ENCODE data around the gene FBXL15.

FBXL15 gene

GRCh38 chr10:102420714-102421506 lies at the start of gene FBXL15:
TSS of gene FBXL15 (plus strand) at chr10:102420836. CDS start at chr10:102421130, 294 bp downstream.
- peak; percentile 94 for DNase-seq

- DNase-seq, result no peak
Measured at GRCh38 chr10:102371295-102371694, 49.3 kb upstream of the FBXL15 start.

GRCh38 chr10:102375250-102375649 lies 45.4 kb upstream of the FBXL15 start:
- DNase-seq, result no peak

- DNase-seq, result no peak
Measured at GRCh38 chr10:102375867-102376266, 44.8 kb upstream of the FBXL15 start.

GRCh38 chr10:102376901-102377300 lies 43.7 kb upstream of the FBXL15 start:
- no peak for DNase-seq

GRCh38 chr10:102379383-102379782 lies 41.3 kb upstream of the FBXL15 start:
- no peak for DNase-seq

- no peak for DNase-seq
Measured at GRCh38 chr10:102381983-102382382, 38.7 kb upstream of the FBXL15 start.

- DNase-seq, result no peak
Measured at GRCh38 chr10:102382871-102383270, 37.8 kb upstream of the FBXL15 start.

- DNase-seq, result no peak
Measured at GRCh38 chr10:102384053-102384452, 36.6 kb upstream of the FBXL15 start.

- DNase-seq, result no peak
Measured at GRCh38 chr10:102384606-102385429, 35.8 kb upstream of the FBXL15 start.

- DNase-seq, result no peak
Measured at GRCh38 chr10:102389894-102390293, 30.7 kb upstream of the FBXL15 start.

- DNase-seq, result no peak
Measured at GRCh38 chr10:102392306-102392705, 28.3 kb upstream of the FBXL15 start.

GRCh38 chr10:102393411-102394078 lies 27.1 kb upstream of the FBXL15 start:
- DNase-seq, result no peak

- peak; percentile 98 for DNase-seq
Measured at GRCh38 chr10:102394079-102394800, 26.4 kb upstream of the FBXL15 start.

- peak; percentile 70 for DNase-seq
Measured at GRCh38 chr10:102394801-102395399, 25.7 kb upstream of the FBXL15 start.

GRCh38 chr10:102395400-102396316 lies 25.0 kb upstream of the FBXL15 start, which contains the start of gene NFKB2:
TSS of gene NFKB2 (plus strand) at chr10:102395705. CDS start at chr10:102395960, 255 bp downstream.
- DNase-seq, result peak; percentile 94

- DNase-seq, result no peak
Measured at GRCh38 chr10:102396317-102396650, 24.4 kb upstream of the FBXL15 start.

- DNase-seq, result no peak
Measured at GRCh38 chr10:102396730-102397151, 23.9 kb upstream of the FBXL15 start.

GRCh38 chr10:102397222-102398171 lies 23.1 kb upstream of the FBXL15 start:
- DNase-seq, result no peak
